Esophagus squamous epithelium (tissue), 4 donors: ENCODE data around the gene UIMC1.

ENCODE experiments used
- CTCF ChIP-seq, 6 experiments: fragments of 450-650 bp in 4 of 6; fragments of 200-600 bp in 2 of 6; sonication (generic) in 2 of 6; IDR thresholded peaks; one replicate each; pipeline ENCODE4 v1.5.1; 2016 to 2019; ENCODE audit warnings: antibody characterized with exemption in 6 of 6, mild to moderate bottlenecking in 4 of 6, moderate library complexity in 4 of 6
- POLR2A ChIP-seq, 4 donors: fragments of 450-650 bp; IDR thresholded peaks; one replicate each; pipeline ENCODE4 v1.6.1; 2017; ENCODE audit warnings: antibody characterized with exemption in 4 of 4, mild to moderate bottlenecking in 4 of 4, moderate library complexity in 3 of 4

- TF ChIP-seq CTCF (IDR thresholded peaks at IDR 0.05) (no peak), POLR2A (IDR thresholded peaks at IDR 0.05) (no peak)
These were observed 38.1 kb upstream of the UIMC1 start for GRCh38 chr5:177044641-177045040.
